Transverse colon (tissue), 4 donors: Measurements from ENCODE around the gene PAN3.

ENCODE experiments used
- CTCF ChIP-seq, 5 experiments: fragments of 200-600 bp in 3 of 5; fragments of 450-650 bp in 2 of 5; sonication (generic) in 3 of 5; IDR thresholded peaks; 1 replicate in 2 of 5; 2 replicates in 3 of 5; pipeline ENCODE4 v1.5.1; 2016 to 2017; ENCODE audit warnings: antibody characterized with exemption in 5 of 5, inconsistent platforms in 3 of 5, mild to moderate bottlenecking in 2 of 5, moderate library complexity in 1 of 5
- EP300 ChIP-seq: sonication (generic); formaldehyde crosslinking; IDR thresholded peaks from one replicate; pipeline ENCODE4 v1.6.1; 2017; ENCODE audit warnings: antibody characterized with exemption, low read depth
- POLR2A ChIP-seq: fragments of 450-650 bp; IDR thresholded peaks from one replicate; pipeline ENCODE4 v1.6.1; 2016; ENCODE audit warnings: antibody characterized with exemption, mild to moderate bottlenecking, moderate library complexity
- POLR2AphosphoS5 ChIP-seq, 3 donors: sonication (generic); formaldehyde crosslinking; IDR thresholded peaks; one replicate each; pipeline ENCODE4 v1.6.1; 2016; ENCODE audit warnings: antibody characterized with exemption in 3 of 3

- no peak for TF ChIP-seq CTCF (IDR thresholded peaks at IDR 0.05)
- TF ChIP-seq POLR2A = no peak
- no peak for TF ChIP-seq POLR2AphosphoS5 (IDR thresholded peaks at IDR 0.05)
- no peak for TF ChIP-seq EP300
Observed at GRCh38 chr13:28229522-28230411, 91.4 kb downstream of the PAN3 start.
